ACHN (cell line): ENCODE measurements around the gene CUZD1.
"Not testable (repeated sequence)": the region's sequence is repeated elsewhere in the genome, so short reads cannot be mapped to it uniquely, and the experiment has no call there.

Source experiments
- DNase-seq: peaks from one replicate; pipeline ENCODE4 v3.0.0-alpha.2; 2015
- in situ Hi-C: cut with HindIII; loops from 2 replicates; pipeline ENCODE4 v1.10.0; 2017; ENCODE audit warnings: low sequenced_read_pairs, low pct_ligation_motif_present, low pct_unique_long_range_greater_than_20kb

CUZD1 gene, protein sequence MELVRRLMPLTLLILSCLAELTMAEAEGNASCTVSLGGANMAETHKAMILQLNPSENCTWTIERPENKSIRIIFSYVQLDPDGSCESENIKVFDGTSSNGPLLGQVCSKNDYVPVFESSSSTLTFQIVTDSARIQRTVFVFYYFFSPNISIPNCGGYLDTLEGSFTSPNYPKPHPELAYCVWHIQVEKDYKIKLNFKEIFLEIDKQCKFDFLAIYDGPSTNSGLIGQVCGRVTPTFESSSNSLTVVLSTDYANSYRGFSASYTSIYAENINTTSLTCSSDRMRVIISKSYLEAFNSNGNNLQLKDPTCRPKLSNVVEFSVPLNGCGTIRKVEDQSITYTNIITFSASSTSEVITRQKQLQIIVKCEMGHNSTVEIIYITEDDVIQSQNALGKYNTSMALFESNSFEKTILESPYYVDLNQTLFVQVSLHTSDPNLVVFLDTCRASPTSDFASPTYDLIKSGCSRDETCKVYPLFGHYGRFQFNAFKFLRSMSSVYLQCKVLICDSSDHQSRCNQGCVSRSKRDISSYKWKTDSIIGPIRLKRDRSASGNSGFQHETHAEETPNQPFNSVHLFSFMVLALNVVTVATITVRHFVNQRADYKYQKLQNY

DNA sequence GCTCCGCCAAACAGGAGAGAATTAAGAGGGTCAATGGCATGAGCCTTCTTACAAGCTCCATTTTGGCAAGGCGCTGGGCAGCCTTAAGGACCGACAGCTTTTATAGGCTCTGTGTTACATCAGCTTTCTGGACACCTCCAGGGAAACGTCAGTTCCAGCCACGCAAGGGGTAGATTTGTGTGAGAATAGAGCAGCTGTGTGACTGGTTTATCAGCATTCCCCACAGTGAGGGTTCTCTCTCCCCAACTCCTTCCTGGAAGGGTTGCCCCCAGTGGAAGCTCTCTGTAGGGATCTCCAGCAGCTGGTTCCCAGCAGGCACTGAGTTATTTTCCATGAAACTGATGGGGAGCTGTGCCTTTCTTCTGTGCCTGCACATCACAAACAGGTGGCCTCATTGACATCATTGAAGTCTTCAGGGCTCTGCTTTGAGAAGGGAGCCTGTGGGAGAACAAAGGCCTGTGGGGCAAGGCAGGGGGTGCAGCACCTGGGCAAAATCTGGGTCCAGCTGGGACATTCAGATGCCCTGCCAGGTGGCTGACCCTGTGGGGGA lies at the start of gene CUZD1:
TSS of gene CUZD1 (minus strand) at position 75 of the 550 bp plus-strand sequence. CDS start at position 61, 14 bp downstream.
- in situ Hi-C loops: no loop called here
- DNase-seq: no peak

- no peak for DNase-seq
Measured at GRCh38 chr10:122894261-122894944, 48.7 kb upstream of the CUZD1 start.

DNA sequence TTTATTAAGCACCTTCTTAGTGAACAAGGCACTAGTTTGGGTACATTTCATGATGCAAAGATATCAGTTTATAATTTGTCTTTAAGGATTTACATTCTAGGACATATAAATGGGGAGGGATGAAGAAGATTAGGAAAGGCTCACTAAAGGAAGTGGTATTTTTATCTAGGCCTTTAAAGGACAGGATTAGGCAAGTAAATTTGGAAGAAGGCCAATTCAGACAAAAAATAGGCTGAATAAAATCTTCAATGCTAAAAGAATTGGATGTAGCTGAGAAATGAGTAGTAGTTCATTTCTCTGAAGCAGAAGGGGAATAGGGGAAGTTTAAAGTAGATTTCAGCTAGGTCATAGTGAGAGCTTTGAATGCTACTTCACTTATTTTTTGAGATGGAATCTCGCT lies 38.5 kb upstream of the CUZD1 start:
- in situ Hi-C loops: no loop called here
- DNase-seq: no peak

More at GRCh38 chr10:122894261-122894944, 48.7 kb upstream of the CUZD1 start:
- in situ Hi-C loops: no loop called here

DNA sequence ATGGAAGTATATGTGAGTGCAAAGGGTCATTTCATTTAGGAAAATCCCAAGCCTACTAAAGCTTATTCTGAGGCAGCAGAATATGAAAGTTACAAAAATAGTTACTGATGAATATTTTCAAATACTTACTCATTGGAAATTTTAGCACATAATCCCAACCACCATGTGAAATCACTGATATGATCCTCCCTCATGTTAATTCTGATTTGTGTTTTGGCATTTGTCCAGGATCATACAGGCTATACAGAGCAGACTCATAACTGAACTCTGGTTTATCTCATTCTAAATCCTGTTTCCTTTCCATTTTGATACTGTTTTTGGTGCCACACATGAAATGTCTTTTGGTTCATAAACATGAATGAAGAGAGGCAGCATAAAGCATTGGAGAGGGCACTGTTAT lies 37.1 kb upstream of the CUZD1 start:
- no peak for DNase-seq
- in situ Hi-C loops: no loop called here

DNA sequence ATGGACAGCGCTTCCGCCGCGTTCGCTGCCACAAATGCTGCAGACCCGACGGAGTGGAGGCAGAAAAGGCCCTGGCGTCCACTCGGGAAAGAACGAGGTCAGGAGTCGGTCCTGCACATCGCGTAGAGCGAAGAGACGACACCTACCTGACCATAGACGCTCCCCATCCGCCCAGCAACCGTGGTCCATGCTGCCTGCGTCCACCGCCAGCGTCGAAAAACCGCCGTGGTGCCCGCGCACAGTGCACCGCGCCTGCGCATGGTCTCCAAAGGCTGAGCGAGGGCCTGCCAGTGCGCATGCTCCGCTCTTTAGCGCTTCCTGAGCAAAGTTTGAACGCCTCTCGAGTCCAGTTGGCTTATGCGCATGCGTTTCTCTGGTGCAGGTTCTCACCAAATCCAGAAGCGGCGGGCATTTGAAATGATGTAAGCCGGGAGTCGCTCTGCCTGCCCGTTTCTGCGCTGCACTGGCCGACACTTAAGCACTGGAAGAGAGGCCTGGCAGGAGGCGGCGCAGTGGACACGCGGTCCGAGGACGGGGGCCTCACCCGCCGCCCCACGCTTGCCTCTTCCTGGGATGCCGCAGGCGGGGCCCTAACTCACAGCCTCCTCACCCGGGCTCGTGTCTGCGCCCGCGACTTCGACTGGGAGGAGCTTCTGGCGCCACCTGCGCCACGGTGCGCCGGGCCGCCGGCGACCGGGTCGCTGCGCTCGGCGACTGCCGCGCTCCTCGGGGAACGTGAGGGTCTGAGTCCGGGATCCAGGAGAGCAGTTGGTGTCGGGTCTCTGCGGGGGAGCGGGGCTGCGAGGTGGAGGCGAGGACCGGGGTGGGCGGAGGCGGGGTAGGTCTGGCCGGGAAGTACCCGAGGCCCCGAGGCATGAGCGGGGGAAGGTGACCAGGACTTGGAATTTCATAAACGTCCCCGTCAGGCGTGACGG lies 33.9 kb upstream of the CUZD1 start, which contains the start of gene FAM24B:
TSS of gene FAM24B (minus strand) at position 243 of the 935 bp plus-strand sequence. CDS start 29,066 bp downstream, outside the sequence.
- DNase-seq: peak; percentile 99
- in situ Hi-C loops: no loop called here

GRCh38 chr10:122878799-122879338 lies 33.2 kb upstream of the CUZD1 start:
- in situ Hi-C loops: no loop called here
- peak; percentile 39 for DNase-seq

DNA sequence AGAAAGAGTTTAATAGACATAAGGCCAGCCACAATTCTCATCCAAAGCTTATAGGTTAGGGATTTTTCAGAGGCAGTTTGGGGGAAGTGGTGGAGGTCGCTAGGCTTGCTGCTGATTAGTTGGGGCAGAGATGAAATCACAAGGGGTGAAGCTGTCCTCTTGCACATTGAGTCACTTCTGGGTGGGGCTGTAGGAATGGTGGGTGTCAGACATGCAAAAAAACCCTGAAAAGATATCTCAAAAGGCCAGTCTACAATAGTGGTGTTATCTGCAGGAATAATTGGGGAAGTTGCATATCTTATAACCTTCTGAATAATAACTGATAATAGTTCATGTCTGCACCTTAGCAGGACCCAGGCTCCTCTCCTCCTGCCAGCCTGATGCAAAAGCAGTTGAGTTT lies 31.6 kb upstream of the CUZD1 start:
- no peak for DNase-seq
- in situ Hi-C loops: no loop called here

DNA sequence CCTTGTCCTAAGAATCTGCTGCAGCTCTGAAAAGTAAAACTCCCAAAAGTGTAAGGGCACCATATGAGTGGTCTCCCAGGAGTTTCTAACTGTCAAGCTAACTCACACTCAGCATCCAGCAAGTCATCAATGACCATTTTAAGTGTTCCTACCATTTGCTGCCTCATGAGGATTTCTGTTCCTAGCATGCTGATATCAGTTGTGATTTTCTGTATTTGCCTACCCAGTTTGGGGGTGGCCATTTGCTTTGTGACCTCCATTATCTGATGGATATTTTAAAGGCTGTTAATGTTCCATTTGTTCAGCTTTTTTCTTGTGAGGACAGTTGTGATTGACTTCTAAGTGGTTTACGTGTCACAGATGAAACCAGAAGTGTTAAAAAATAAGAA lies 30.8 kb upstream of the CUZD1 start:
- in situ Hi-C loops: no loop called here
- DNase-seq: no peak

- in situ Hi-C loops: no loop called here
- DNase-seq: no peak
Measured at GRCh38 chr10:122875843-122876466, 30.3 kb upstream of the CUZD1 start.

DNA sequence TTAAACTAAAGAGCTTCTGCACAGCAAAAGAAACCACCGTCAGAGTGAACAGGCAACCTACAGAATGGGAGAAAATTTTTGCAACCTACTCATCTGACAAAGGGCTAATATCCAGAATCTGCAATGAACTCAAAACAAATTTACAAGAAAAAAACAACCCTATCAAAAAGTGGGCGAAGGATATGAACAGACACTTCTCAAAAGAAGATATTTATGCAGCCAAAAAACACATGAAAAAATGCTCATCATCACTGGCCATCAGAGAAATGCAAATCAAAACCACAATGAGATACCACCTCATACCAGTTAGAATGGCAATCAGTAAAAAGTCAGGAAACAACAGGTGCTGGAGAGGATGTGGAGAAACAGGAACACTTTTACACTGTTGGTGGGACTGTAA lies 26.3 kb upstream of the CUZD1 start:
- DNase-seq, in situ Hi-C loops: not testable (repeated sequence)

GRCh38 chr10:122868768-122869167 lies 23.1 kb upstream of the CUZD1 start:
- DNase-seq, in situ Hi-C loops: not testable (repeated sequence)

- in situ Hi-C loops: not testable (repeated sequence)
- DNase-seq: peak; percentile 69
Measured at GRCh38 chr10:122866757-122867482, 21.3 kb upstream of the CUZD1 start.

DNA sequence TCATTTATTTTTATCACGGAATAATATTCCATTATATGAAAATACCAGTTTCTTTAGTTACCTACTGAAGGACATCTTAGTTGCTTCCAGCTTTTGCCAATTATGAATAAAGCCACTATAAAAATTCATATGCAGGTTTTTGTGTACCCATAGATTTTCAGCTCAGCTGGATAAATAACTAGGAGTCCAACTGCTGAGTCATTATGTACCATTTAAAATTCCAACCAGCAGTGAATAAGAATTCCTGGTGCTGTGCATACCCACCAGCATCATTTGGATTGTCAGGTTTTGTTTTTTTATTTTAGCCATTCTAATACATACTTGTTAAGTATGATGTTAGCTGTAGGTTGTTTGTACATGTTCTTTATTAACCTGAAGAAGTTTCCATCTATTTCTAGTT lies 19.2 kb upstream of the CUZD1 start:
- in situ Hi-C loops: no loop called here
- peak; percentile 68 for DNase-seq

DNA sequence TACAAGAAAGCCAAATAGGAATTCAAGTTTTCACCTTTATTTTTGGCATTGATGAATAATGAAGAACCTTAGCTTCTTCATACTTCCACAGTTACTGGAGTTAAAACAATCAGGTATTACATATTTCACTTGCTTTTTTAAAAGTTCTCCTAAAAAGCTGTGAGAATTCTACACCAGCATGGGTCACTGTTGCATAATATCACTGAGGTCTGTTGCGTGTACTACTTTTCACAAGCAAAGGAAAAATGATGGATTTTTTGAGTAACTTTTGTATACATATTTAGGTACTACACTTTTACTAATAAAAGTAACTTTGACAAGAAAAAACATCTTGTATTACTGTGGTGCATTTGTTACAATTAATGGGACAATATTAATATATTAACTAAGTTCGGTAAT lies 18.5 kb upstream of the CUZD1 start:
- no peak for DNase-seq
- in situ Hi-C loops: no loop called here

- in situ Hi-C loops: no loop called here
- no peak for DNase-seq
Measured at GRCh38 chr10:122863216-122864193, 17.8 kb upstream of the CUZD1 start.

DNA sequence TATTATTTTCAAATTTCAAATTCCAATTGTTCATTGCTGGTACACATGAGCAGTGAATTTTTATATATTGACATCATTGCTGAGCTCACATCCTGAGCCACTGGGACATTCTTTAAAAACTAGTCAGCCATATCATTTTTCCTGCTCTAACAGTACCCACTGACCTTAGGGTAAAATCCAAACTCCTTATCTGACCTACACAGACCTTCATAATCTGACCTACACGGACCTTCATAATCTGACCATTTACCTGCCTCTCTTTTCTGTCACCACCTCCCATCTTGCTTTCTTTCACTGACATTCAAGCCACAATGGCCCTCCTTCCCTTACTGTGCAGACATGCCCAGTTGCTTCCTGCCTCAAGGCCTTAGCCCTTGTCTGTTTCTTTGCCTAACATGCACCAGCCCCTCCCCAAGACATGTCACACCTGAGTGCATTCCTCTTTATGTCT lies 16.1 kb upstream of the CUZD1 start:
- DNase-seq: peak; percentile 83
- in situ Hi-C loops: no loop called here
